Urothelium cell line (cell line): ENCODE data around the gene LAMC3.
"Not testable (repeated sequence)": the region's sequence is repeated elsewhere in the genome, so short reads cannot be mapped to it uniquely, and the experiment has no call there.

Experiments used
- DNase-seq: peaks from one replicate; pipeline ENCODE4 v3.0.0; 2011; ENCODE audit warnings: low spot score, mixed read lengths
- FAIRE-seq: peaks from 2 replicates; lab custom pipeline; 2011; peaks lifted over from hg19 to GRCh38; lab: Jason Lieb, UNC

LAMC3 gene

GRCh38 chr9:130990306-130990977, 18.5 kb upstream of the LAMC3 start:
- FAIRE-seq (no peak), DNase-seq (no peak)

- no peak for FAIRE-seq
- DNase-seq: no peak
These were observed 17.8 kb upstream of the LAMC3 start for GRCh38 chr9:130990978-130991777.

- FAIRE-seq (no peak), DNase-seq (no peak)
These were observed 16.9 kb upstream of the LAMC3 start for GRCh38 chr9:130991778-130992681.

- DNase-seq: no peak
- no peak for FAIRE-seq
These were observed 16.3 kb upstream of the LAMC3 start for GRCh38 chr9:130992682-130993032.

- FAIRE-seq (no peak), DNase-seq (no peak)
These were observed 15.5 kb upstream of the LAMC3 start for GRCh38 chr9:130993303-130994030.

GRCh38 chr9:130994135-130995085, 14.6 kb upstream of the LAMC3 start:
- FAIRE-seq: no peak
- no peak for DNase-seq

- DNase-seq (peak; percentile 69), FAIRE-seq (no peak)
These were observed 13.6 kb upstream of the LAMC3 start for GRCh38 chr9:130995086-130996011.

GRCh38 chr9:130996205-130996604, 12.8 kb upstream of the LAMC3 start:
- DNase-seq (no peak), FAIRE-seq (peak; percentile 96)

GRCh38 chr9:130996676-130997394, 12.1 kb upstream of the LAMC3 start:
- DNase-seq: no peak
- no peak for FAIRE-seq

GRCh38 chr9:130997395-130997684, 11.6 kb upstream of the LAMC3 start:
- FAIRE-seq (no peak), DNase-seq (no peak)

GRCh38 chr9:130997925-130998596, 10.9 kb upstream of the LAMC3 start:
- DNase-seq (peak; percentile 88), FAIRE-seq (no peak)

- no peak for FAIRE-seq
- no peak for DNase-seq
These were observed 10.3 kb upstream of the LAMC3 start for GRCh38 chr9:130998597-130999244.

- DNase-seq (no peak), FAIRE-seq (no peak)
These were observed 9.7 kb upstream of the LAMC3 start for GRCh38 chr9:130999245-130999623.

GRCh38 chr9:131000526-131000925, 8.4 kb upstream of the LAMC3 start:
- DNase-seq, FAIRE-seq: not testable (repeated sequence)

- FAIRE-seq (no peak), DNase-seq (no peak)
These were observed 8.0 kb upstream of the LAMC3 start for GRCh38 chr9:131001021-131001420.

- FAIRE-seq: no peak
- DNase-seq: no peak
These were observed 7.0 kb upstream of the LAMC3 start for GRCh38 chr9:131001990-131002389.

- FAIRE-seq: no peak
- no peak for DNase-seq
These were observed 2.4 kb upstream of the LAMC3 start for GRCh38 chr9:131006601-131007000.
